LNCAP (cell line): ENCODE results near the gene IL4I1.

Experiments
- TF ChIP-seq, protein P1 (sequence below): fragments of 450-650 bp; IDR thresholded peaks from 2 replicates; pipeline ENCODE4 v1.5.1; 2017; ENCODE audit warnings: mild to moderate bottlenecking

IL4I1 gene

GRCh38 chr19:49840736-49841249, 55.9 kb downstream of the IL4I1 start:
- TF ChIP-seq, protein P1, sequence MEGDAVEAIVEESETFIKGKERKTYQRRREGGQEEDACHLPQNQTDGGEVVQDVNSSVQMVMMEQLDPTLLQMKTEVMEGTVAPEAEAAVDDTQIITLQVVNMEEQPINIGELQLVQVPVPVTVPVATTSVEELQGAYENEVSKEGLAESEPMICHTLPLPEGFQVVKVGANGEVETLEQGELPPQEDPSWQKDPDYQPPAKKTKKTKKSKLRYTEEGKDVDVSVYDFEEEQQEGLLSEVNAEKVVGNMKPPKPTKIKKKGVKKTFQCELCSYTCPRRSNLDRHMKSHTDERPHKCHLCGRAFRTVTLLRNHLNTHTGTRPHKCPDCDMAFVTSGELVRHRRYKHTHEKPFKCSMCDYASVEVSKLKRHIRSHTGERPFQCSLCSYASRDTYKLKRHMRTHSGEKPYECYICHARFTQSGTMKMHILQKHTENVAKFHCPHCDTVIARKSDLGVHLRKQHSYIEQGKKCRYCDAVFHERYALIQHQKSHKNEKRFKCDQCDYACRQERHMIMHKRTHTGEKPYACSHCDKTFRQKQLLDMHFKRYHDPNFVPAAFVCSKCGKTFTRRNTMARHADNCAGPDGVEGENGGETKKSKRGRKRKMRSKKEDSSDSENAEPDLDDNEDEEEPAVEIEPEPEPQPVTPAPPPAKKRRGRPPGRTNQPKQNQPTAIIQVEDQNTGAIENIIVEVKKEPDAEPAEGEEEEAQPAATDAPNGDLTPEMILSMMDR, result no peak

GRCh38 chr19:49840321-49840720, 56.4 kb downstream of the IL4I1 start:
- TF ChIP-seq, protein P1, result no peak

DNA sequence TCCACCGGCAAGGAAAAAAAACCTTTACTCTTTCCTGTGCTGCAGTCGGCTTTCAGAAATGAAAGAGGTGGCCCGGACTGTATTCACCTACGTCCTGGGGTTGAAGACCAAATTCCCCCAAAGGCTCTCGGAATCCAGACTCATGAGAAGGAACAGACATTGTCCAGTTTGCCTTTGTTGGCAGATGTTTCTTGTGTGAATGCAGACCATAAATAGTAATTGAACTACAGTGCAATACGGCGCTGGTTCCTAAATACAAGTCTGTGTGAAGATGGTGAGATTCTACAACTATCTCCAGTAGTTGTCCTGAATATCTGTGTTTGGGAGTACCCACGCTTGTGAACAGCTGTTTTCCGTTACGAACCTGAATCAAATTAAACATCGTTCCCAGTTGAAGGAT, 57.0 kb downstream of the IL4I1 start:
- TF ChIP-seq, protein P1, result no peak
